Measurements from ENCODE around the gene MTMR10. TPM values are rescaled to one million over a fixed set of nuclear protein-coding genes. Genes with fewer than 3 reads are reported as not detected.

MTMR10 gene
- polyA plus RNA-seq, 1 of the 3 experiments (the other 2 are of a cell fraction): 6.4 TPM

DNA sequence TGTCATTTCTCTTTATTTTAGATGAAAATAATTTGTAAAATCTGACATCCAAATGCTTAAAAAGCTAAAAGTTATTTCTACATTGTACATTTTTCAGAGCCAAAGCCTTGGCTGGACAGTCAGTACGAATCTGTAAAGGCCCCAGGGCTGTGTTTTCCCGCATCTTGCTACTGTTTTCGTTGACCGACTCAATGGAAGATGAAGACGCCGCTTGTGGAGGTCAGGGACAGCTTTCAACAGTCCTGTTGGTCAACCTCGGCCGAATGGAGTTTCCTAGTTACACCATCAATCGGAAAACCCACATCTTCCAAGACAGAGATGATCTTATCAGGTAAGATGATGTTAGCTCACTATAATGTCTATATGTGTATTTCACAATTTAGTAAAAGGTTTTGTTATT, 77.7 kb downstream of the MTMR10 start:
- CTCF ChIA-PET: interaction anchor here (1.0 to 1.3 kb wide), 3 partner anchors 10 to 215 kb away, joined by 3 to 4 read pairs (median 3); partner anchors contain the start of gene FAN1
- WGBS (ENCODE audit: low lambda C conversion rate): 98% methylated on average over 9 of the region's 9 CpGs
- H3K4me3 ChIP-seq (ENCODE audit: low read depth in 2 of 2, low read length in 1 of 2): no peak overlapping the region

GRCh38 chr15:30906366-30906765, 85.1 kb downstream of the MTMR10 start:
- Histone ChIP-seq H4K20me1 (ENCODE audit: insufficient read depth) (no peaks in the 10 kb centered on the region), H3K27me3 (ENCODE audit: insufficient read depth) (no peaks in the 10 kb centered on the region), H3K36me3 (replicated peaks in 1 of 2; ENCODE audit: control insufficient read depth in 1 of 2, insufficient read depth in 2 of 2, low read length in 1 of 2) (peaks cover 19 to 26% of the 10 kb centered on the region in 2 experiments), H3K9me3 (no peaks in the 10 kb centered on the region), H3K4me2 (no peak overlapping the region), H3K9ac (no peak overlapping the region), H3K4me3 (ENCODE audit: low read depth in 2 of 2, low read length in 1 of 2) (no peak overlapping the region), H3K9me2 (no peaks in the 10 kb centered on the region), H3K27ac (ENCODE audit: low read depth in 2 of 2, low read length in 1 of 2) (no peak overlapping the region), H3K4me1 (ENCODE audit: control insufficient read depth in 1 of 2, insufficient read depth in 2 of 2, low read depth in 1 of 2, low read length in 1 of 2) (peaks cover 4 to 7% of the 10 kb centered on the region in 2 experiments; a peak in 3 of 4 replicates), H3F3A (replicated peaks; ENCODE audit: insufficient read depth) (no peaks in the 10 kb centered on the region), H2AFZ (ENCODE audit: low read depth) (no peak overlapping the region), H3K79me2 (ENCODE audit: insufficient read depth) (0 out of 2 replicates have a peak, but pooled peaks cover 3% of the 10 kb centered on the region)
- no peak for DNase-seq
- POLR2A ChIA-PET: interaction anchor here (0.5 kb wide), 1 partner anchor 61 kb away, joined by 3 read pairs; no protein-coding TSS in a partner anchor
- 87% methylated on average over 4 of the region's 4 CpGs for WGBS (ENCODE audit: low lambda C conversion rate)
- CTCF ChIA-PET: no interaction called here
- TF ChIP-seq PBX3 (IDR thresholded peaks at IDR 0.05) (no peak), SIN3A (IDR thresholded peaks at IDR 0.05; ENCODE audit: borderline replicate concordance, low read depth, low read length) (no peak)

More for the DNA sequence above, 77.7 kb downstream of the MTMR10 start:
- H3K4me1 ChIP-seq (ENCODE audit: control insufficient read depth in 1 of 2, insufficient read depth in 2 of 2, low read depth in 1 of 2, low read length in 1 of 2): peaks cover 0 to 10% of the 10 kb centered on the region in 2 experiments; a peak in 2 of 4 replicates
- no peak overlapping the region for H2AFZ ChIP-seq (ENCODE audit: low read depth)
- H3K9ac ChIP-seq: no peak overlapping the region
- POLR2A ChIA-PET: no interaction called here
- peaks cover 52 to 71% of the 10 kb centered on the region in 2 experiments for H3K36me3 ChIP-seq (replicated peaks in 1 of 2; ENCODE audit: control insufficient read depth in 1 of 2, insufficient read depth in 2 of 2, low read length in 1 of 2)
- TF ChIP-seq SIN3A (IDR thresholded peaks at IDR 0.05; ENCODE audit: borderline replicate concordance, low read depth, low read length) (no peak), TEAD4 (IDR thresholded peaks at IDR 0.05; ENCODE audit: borderline replicate concordance, insufficient read depth) (no peak), JUND (IDR thresholded peaks at IDR 0.05) (no peak), TAF1 (IDR thresholded peaks at IDR 0.05; ENCODE audit: borderline replicate concordance, low read depth, low read length) (no peak), REST (IDR thresholded peaks at IDR 0.05; ENCODE audit: low read depth, low read length) (no peak)
- TF ChIP-seq, protein P1, sequence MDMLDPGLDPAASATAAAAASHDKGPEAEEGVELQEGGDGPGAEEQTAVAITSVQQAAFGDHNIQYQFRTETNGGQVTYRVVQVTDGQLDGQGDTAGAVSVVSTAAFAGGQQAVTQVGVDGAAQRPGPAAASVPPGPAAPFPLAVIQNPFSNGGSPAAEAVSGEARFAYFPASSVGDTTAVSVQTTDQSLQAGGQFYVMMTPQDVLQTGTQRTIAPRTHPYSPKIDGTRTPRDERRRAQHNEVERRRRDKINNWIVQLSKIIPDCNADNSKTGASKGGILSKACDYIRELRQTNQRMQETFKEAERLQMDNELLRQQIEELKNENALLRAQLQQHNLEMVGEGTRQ (IDR thresholded peaks at IDR 0.05; ENCODE audit: borderline replicate concordance, low read depth, low read length): no peak
- no peak overlapping the region for H3K4me2 ChIP-seq
- no peak for DNase-seq
- H3K9me2 ChIP-seq: no peaks in the 10 kb centered on the region
- no peaks in the 10 kb centered on the region for H3K9me3 ChIP-seq
- H4K20me1 ChIP-seq (ENCODE audit: insufficient read depth): no peaks in the 10 kb centered on the region
- H3K79me2 ChIP-seq (ENCODE audit: insufficient read depth): no peaks in the 10 kb centered on the region
- no peaks in the 10 kb centered on the region for H3K27me3 ChIP-seq (ENCODE audit: insufficient read depth)
- no peak overlapping the region for H3K27ac ChIP-seq (ENCODE audit: low read depth in 2 of 2, low read length in 1 of 2)
- H3F3A ChIP-seq (replicated peaks; ENCODE audit: insufficient read depth): no peaks in the 10 kb centered on the region
